M059J (cell line): ENCODE data around the gene TSHZ3. TPM values are rescaled to one million over a fixed set of nuclear protein-coding genes. Genes with fewer than 3 reads are reported as not detected.

Source experiments
- DNase-seq: peaks from one replicate; pipeline ENCODE4 v3.0.0-alpha.2; 2012; ENCODE audit warnings: low read depth
- total RNA-seq: library from RNA; depleted of rRNA; stranded (reverse); fragments of >200 nt; shearing (Covaris generic); gene quantifications from 2 replicates; pipeline ENCODE4 v1.2.3, GENCODE V29; 2014

TSHZ3 gene
- total RNA-seq, 1 experiment from 2014 or later = 0.22 TPM

GRCh38 chr19:31337008-31337914, 12.0 kb downstream of the TSHZ3 start:
- no peak for DNase-seq

GRCh38 chr19:31335716-31336115, 13.5 kb downstream of the TSHZ3 start:
- no peak for DNase-seq

GRCh38 chr19:31334849-31335624, 14.2 kb downstream of the TSHZ3 start:
- DNase-seq = no peak

GRCh38 chr19:31334101-31334848, 15.0 kb downstream of the TSHZ3 start:
- no peak for DNase-seq

- no peak for DNase-seq
Measured at GRCh38 chr19:31332096-31332495, 17.1 kb downstream of the TSHZ3 start.

- no peak for DNase-seq
Measured at GRCh38 chr19:31331536-31331935, 17.7 kb downstream of the TSHZ3 start.

GRCh38 chr19:31330761-31331160, 18.5 kb downstream of the TSHZ3 start:
- DNase-seq = no peak

- no peak for DNase-seq
Measured at GRCh38 chr19:31330237-31330636, 19.0 kb downstream of the TSHZ3 start.

- no peak for DNase-seq
Measured at GRCh38 chr19:31329819-31330218, 19.4 kb downstream of the TSHZ3 start.

GRCh38 chr19:31328238-31328637, 21.0 kb downstream of the TSHZ3 start:
- no peak for DNase-seq

- no peak for DNase-seq
Measured at GRCh38 chr19:31326329-31327028, 22.8 kb downstream of the TSHZ3 start.

- DNase-seq = no peak
Measured at GRCh38 chr19:31325342-31325741, 23.9 kb downstream of the TSHZ3 start.

GRCh38 chr19:31319465-31319864, 29.8 kb downstream of the TSHZ3 start:
- no peak for DNase-seq

GRCh38 chr19:31318790-31319425, 30.3 kb downstream of the TSHZ3 start:
- no peak for DNase-seq

GRCh38 chr19:31317570-31317969, 31.7 kb downstream of the TSHZ3 start:
- no peak for DNase-seq

- no peak for DNase-seq
Measured at GRCh38 chr19:31317093-31317492, 32.1 kb downstream of the TSHZ3 start.

GRCh38 chr19:31316201-31316951, 32.9 kb downstream of the TSHZ3 start:
- no peak for DNase-seq

- DNase-seq = no peak
Measured at GRCh38 chr19:31315652-31316051, 33.6 kb downstream of the TSHZ3 start.

- DNase-seq = no peak
Measured at GRCh38 chr19:31314849-31315629, 34.2 kb downstream of the TSHZ3 start.
